ENCODE data around the gene COQ10A. TPM values are rescaled to one million over a fixed set of nuclear protein-coding genes. Genes with fewer than 3 reads are reported as not detected.
A peak's percentile ranks its signal among the peaks of the same experiment; 100 is the strongest.

The COQ10A gene
- total and polyA plus RNA-seq, 2 of the 13 experiments (the other 11 are each of a cell fraction or from before 2014, with no cell fraction given): 21.0 to 37.3 TPM

GRCh38 chr12:56224102-56224701 is 42.5 kb upstream of the COQ10A start, which contains the start of gene NABP2 (continued):
- TF ChIP-seq ZNF800 (CRISPR knock-in tag; IDR thresholded peaks at IDR 0.05): 0 out of 2 replicates have a peak, but pooled peaks have one; percentile 29
- 0 out of 2 replicates have a peak, but pooled peaks have one; percentile 56 for TF ChIP-seq MEF2D (CRISPR knock-in tag; IDR thresholded peaks at IDR 0.05)
- TF ChIP-seq PHF8 (CRISPR knock-in tag; IDR thresholded peaks at IDR 0.05): peak; percentile 55; the same call in 1 of the 2 replicates
- peak; percentile 53; the same call in 1 of the 2 replicates for TF ChIP-seq ZFX (CRISPR knock-in tag; IDR thresholded peaks at IDR 0.05; ENCODE audit: low read depth)
- TF ChIP-seq ERF (CRISPR knock-in tag; IDR thresholded peaks at IDR 0.05): peak; percentile 66
- no peak for TF ChIP-seq CREB3 (CRISPR knock-in tag; IDR thresholded peaks at IDR 0.05)
- TF ChIP-seq PHF20 (CRISPR knock-in tag; IDR thresholded peaks at IDR 0.05): peak; percentile 79
- no peak for TF ChIP-seq EP300 (IDR thresholded peaks at IDR 0.05; ENCODE audit: low read depth in 2 of 2, low read length in 2 of 2)
- TF ChIP-seq EP300 (CRISPR knock-in tag; IDR thresholded peaks at IDR 0.05; ENCODE audit: borderline replicate concordance): no peak; the same call in 1 of the 2 replicates
- TF ChIP-seq SPEN (CRISPR knock-in tag; IDR thresholded peaks at IDR 0.05; ENCODE audit: low read depth): peak; percentile 88
- peak; percentile 77 for TF ChIP-seq CBX1 (IDR thresholded peaks at IDR 0.05; ENCODE audit: low read depth)
- TF ChIP-seq ISL2 (CRISPR knock-in tag; IDR thresholded peaks at IDR 0.05): 0 out of 2 replicates have a peak, but pooled peaks have one; percentile 10
- TF ChIP-seq ASH2L (IDR thresholded peaks at IDR 0.05; ENCODE audit: insufficient read length, low read depth, low read length): peak; percentile 72
- TF ChIP-seq HOXD1 (CRISPR knock-in tag; IDR thresholded peaks at IDR 0.05): 0 out of 2 replicates have a peak, but pooled peaks have one; percentile 59
- peak; percentile 60 for TF ChIP-seq MNT (IDR thresholded peaks at IDR 0.05)
- peak; percentile 54 for TF ChIP-seq FOXK1 (CRISPR knock-in tag; IDR thresholded peaks at IDR 0.05; ENCODE audit: borderline replicate concordance, low read depth)
- peak; percentile 95 for TF ChIP-seq ZMYM4 (CRISPR knock-in tag; IDR thresholded peaks at IDR 0.05)
- 0 out of 2 replicates have a peak, but pooled peaks have one; percentile 42 for TF ChIP-seq ZNF512B (CRISPR knock-in tag; IDR thresholded peaks at IDR 0.05; ENCODE audit: borderline replicate concordance)
- TF ChIP-seq RBFOX2 (IDR thresholded peaks at IDR 0.05; ENCODE audit: low read depth, low read length): peak; percentile 74
- TF ChIP-seq SOX6 (IDR thresholded peaks at IDR 0.05): no peak
- peak; percentile 44; the same call in 1 of the 2 replicates for TF ChIP-seq SOX6 (CRISPR knock-in tag; IDR thresholded peaks at IDR 0.05)
- TF ChIP-seq TAF1 (CRISPR knock-in tag; IDR thresholded peaks at IDR 0.05): no peak; the same call in 1 of the 2 replicates
- 0 out of 2 replicates have a peak, but pooled peaks have one; percentile 15 for TF ChIP-seq MLX (CRISPR knock-in tag; IDR thresholded peaks at IDR 0.05)

Data from HepG2 (cell line).